ENCODE results near the gene ZNF451.

DNA sequence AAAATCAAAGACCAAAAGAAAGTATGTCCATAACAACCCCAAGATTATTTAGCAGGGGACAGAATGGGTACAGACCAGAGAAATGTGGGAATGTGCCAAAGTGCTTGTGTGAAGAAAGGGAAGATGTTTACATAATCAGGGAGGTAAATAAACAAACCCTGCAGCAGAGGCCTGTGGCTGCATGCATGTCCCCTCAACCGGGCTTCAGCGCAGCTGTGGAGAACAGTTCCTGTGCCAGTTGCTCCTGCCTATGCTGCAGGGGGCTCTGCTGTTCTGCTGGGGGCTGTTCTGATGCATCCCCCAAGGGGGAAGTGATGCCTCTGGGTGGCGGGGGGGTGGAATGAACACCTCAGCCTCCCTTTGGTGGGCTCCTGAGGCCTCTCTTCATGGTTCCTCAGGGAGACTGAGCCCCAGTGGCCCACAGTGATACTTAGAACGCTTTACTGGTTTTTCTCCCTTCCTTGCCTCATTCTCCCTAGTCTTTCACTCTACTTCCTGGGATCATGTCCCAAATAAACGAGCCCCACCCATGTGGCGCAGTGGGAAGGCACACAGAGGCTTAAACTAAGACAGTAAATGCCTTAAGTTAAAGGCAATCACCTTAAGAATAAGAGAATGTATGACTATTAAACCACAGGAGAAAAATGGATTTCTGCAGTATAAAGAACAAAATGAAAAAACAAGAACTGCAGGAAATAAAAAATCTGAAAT lies 109.1 kb downstream of the ZNF451 start:
- TF ChIP-seq, protein P1, sequence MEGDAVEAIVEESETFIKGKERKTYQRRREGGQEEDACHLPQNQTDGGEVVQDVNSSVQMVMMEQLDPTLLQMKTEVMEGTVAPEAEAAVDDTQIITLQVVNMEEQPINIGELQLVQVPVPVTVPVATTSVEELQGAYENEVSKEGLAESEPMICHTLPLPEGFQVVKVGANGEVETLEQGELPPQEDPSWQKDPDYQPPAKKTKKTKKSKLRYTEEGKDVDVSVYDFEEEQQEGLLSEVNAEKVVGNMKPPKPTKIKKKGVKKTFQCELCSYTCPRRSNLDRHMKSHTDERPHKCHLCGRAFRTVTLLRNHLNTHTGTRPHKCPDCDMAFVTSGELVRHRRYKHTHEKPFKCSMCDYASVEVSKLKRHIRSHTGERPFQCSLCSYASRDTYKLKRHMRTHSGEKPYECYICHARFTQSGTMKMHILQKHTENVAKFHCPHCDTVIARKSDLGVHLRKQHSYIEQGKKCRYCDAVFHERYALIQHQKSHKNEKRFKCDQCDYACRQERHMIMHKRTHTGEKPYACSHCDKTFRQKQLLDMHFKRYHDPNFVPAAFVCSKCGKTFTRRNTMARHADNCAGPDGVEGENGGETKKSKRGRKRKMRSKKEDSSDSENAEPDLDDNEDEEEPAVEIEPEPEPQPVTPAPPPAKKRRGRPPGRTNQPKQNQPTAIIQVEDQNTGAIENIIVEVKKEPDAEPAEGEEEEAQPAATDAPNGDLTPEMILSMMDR (IDR thresholded peaks at IDR 0.05), result no peak
- no peak for TF ChIP-seq POLR2A (IDR thresholded peaks at IDR 0.05)
